ENCODE measurements around the gene PVRIG.
"Not testable (repeated sequence)": the region's sequence is repeated elsewhere in the genome, so short reads cannot be mapped to it uniquely, and the experiment has no call there.

The PVRIG gene

DNA sequence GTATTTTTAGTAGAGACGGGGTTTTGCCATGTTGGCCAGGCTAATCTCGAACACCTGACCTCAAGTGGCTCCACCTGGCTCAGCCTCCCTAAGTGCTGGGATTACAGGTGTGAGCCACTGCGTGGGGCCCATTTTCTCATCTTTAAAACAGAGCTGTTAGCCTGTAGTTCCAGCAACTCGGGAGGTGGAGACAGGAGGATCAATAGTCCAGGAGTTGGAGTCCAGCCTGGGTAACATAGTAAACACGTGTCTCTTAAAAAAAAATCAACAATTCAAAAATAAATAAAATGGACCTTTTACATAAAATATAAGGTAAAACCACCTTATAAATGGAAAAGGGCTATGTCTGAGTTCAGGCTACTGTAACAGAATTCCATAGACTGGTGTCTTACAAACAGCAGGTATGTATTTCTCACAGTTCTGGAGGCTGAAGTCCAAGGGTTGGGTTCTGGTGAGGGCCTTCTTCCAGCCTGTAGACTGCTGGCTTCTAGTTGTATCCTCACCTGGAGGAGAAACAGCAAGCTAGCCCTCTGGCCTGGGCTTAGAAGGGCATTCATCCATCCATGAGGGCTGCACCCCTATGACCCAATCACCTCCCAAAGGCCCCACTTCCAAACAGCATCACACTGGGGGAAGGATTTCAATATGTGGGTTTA, 7.0 kb upstream of the PVRIG start:
- no peak for ATAC-seq (ENCODE audit: low read depth)
- Histone ChIP-seq H3K27ac (ENCODE audit: poor library complexity, severe bottlenecking) (no peak overlapping the region), H3K4me1 (ENCODE audit: insufficient read depth, poor library complexity, severe bottlenecking) (no peaks in the 10 kb centered on the region), H3K27me3 (ENCODE audit: insufficient read depth, poor library complexity, severe bottlenecking) (peaks cover 3% of the 10 kb centered on the region), H3K4me3 (ENCODE audit: severe bottlenecking) (no peak overlapping the region), H3K9me3 (ENCODE audit: severe bottlenecking) (no peaks in the 10 kb centered on the region), H3K36me3 (ENCODE audit: low read depth) (no peaks in the 10 kb centered on the region)
- no peak for DNase-seq (ENCODE audit: low spot score)
- TF ChIP-seq, protein P1, sequence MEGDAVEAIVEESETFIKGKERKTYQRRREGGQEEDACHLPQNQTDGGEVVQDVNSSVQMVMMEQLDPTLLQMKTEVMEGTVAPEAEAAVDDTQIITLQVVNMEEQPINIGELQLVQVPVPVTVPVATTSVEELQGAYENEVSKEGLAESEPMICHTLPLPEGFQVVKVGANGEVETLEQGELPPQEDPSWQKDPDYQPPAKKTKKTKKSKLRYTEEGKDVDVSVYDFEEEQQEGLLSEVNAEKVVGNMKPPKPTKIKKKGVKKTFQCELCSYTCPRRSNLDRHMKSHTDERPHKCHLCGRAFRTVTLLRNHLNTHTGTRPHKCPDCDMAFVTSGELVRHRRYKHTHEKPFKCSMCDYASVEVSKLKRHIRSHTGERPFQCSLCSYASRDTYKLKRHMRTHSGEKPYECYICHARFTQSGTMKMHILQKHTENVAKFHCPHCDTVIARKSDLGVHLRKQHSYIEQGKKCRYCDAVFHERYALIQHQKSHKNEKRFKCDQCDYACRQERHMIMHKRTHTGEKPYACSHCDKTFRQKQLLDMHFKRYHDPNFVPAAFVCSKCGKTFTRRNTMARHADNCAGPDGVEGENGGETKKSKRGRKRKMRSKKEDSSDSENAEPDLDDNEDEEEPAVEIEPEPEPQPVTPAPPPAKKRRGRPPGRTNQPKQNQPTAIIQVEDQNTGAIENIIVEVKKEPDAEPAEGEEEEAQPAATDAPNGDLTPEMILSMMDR (IDR thresholded peaks at IDR 0.05; ENCODE audit: poor library complexity, severe bottlenecking) = no peak

DNA sequence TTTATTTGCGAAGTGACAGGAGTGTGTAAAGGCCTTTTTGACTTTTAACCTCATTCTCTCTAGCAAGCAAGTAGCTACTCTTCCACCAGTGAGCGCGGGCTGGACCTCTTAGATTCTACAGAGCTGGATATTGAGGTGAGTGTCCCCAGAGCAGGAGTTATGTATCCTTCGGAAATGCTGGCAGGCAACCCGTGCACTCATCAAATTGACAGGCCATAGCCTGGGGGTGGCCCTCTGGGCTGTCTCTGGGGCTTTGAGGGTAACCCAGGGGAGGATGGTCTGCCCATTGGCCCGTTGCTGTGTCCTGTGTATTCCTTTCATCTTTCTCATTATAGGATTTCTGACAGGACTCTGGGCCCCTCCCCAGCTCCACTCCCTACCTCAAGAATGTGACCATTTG, 6.1 kb upstream of the PVRIG start:
- Histone ChIP-seq H3K4me3 (ENCODE audit: severe bottlenecking) (no peak overlapping the region), H3K9me3 (ENCODE audit: severe bottlenecking) (no peaks in the 10 kb centered on the region), H3K36me3 (ENCODE audit: low read depth) (no peaks in the 10 kb centered on the region), H3K27me3 (ENCODE audit: insufficient read depth, poor library complexity, severe bottlenecking) (no peaks in the 10 kb centered on the region), H3K27ac (ENCODE audit: poor library complexity, severe bottlenecking) (no peak overlapping the region), H3K4me1 (ENCODE audit: insufficient read depth, poor library complexity, severe bottlenecking) (no peaks in the 10 kb centered on the region)
- TF ChIP-seq, protein P1 (IDR thresholded peaks at IDR 0.05; ENCODE audit: poor library complexity, severe bottlenecking) = no peak
- no peak for DNase-seq (ENCODE audit: low spot score)
- ATAC-seq (ENCODE audit: low read depth) = no peak

DNA sequence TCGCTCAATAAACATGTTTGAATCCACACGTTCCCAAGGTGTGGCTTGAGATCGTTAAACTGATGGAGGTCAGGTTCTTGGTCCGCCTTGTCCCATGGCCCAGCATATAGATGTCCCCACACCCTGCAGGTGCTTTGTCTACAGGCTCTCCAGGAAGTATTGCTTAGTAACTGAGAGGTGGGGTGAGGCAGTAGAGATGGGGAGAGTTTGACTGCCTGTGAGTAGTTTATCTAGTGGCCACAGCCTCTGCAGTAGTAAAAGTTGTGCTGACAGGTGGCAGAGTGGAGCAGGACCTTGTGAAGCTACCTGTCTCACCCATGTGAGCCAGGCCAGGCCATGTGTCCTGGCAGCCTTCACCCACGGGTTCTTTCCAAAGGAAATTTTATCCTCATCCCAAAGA, 5.4 kb upstream of the PVRIG start:
- H3K4me1 ChIP-seq (ENCODE audit: insufficient read depth, poor library complexity, severe bottlenecking); H3K27ac ChIP-seq (ENCODE audit: poor library complexity, severe bottlenecking); DNase-seq (ENCODE audit: low spot score); H3K9me3 ChIP-seq (ENCODE audit: severe bottlenecking); H3K27me3 ChIP-seq (ENCODE audit: insufficient read depth, poor library complexity, severe bottlenecking); H3K4me3 ChIP-seq (ENCODE audit: severe bottlenecking); H3K36me3 ChIP-seq (ENCODE audit: low read depth): not testable (repeated sequence)
- peak; percentile 12; the same call in 1 of the 3 replicates for ATAC-seq (ENCODE audit: low read depth)

DNA sequence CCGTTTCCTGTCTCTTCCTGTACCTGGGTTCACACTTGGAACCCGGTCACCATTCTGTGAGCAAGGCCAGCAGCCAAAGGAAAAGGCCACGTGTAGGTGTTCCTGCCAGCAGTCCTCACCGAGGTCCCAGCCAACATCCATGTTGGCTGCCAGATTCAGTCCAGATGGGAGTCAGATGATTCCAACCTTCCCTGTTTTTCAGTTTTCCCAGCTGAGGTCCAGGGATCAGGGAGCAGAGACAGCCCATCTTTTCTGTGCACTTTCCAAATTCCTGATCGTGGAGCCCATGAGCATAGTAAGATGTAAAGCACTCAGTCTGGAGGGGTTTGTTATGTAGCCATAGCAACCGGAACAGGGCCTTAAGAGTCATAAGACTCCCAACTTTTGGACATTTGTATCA, 3.9 kb upstream of the PVRIG start:
- DNase-seq (ENCODE audit: low spot score) = no peak
- TF ChIP-seq, protein P1 (IDR thresholded peaks at IDR 0.05; ENCODE audit: poor library complexity, severe bottlenecking) = no peak
- H3K4me3 ChIP-seq (ENCODE audit: severe bottlenecking) = no peak overlapping the region
- H3K27ac ChIP-seq (ENCODE audit: poor library complexity, severe bottlenecking) = no peak overlapping the region
- H3K36me3 ChIP-seq (ENCODE audit: low read depth) = no peaks in the 10 kb centered on the region
- no peaks in the 10 kb centered on the region for H3K4me1 ChIP-seq (ENCODE audit: insufficient read depth, poor library complexity, severe bottlenecking)
- no peaks in the 10 kb centered on the region for H3K9me3 ChIP-seq (ENCODE audit: severe bottlenecking)
- no peak for ATAC-seq (ENCODE audit: low read depth)
- no peaks in the 10 kb centered on the region for H3K27me3 ChIP-seq (ENCODE audit: insufficient read depth, poor library complexity, severe bottlenecking)

DNA sequence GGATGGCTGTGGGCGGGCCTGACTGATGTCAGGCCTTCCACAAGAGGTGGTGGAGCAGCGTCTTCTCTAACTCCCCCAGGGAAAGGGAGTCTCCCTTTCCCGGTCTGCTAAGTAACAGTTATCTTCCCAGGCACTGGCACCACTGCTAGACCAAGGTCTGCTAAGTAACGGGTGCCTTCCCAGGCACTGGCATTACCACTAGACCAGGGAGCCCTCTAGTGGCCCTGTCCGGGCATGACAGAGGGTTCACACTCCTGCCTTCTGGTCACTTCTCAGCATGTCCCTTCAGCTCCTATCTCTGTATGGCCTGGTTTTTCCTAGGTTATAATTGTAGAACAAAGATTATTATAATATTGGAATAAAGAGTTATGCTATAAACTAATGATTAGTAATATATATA, 1.8 kb upstream of the PVRIG start:
- not testable (repeated sequence) for H3K27ac ChIP-seq (ENCODE audit: poor library complexity, severe bottlenecking); DNase-seq (ENCODE audit: low spot score); H3K4me3 ChIP-seq (ENCODE audit: severe bottlenecking); H3K36me3 ChIP-seq (ENCODE audit: low read depth); H3K4me1 ChIP-seq (ENCODE audit: insufficient read depth, poor library complexity, severe bottlenecking); H3K27me3 ChIP-seq (ENCODE audit: insufficient read depth, poor library complexity, severe bottlenecking); H3K9me3 ChIP-seq (ENCODE audit: severe bottlenecking)
- ATAC-seq (ENCODE audit: low read depth) = peak; percentile 33; the same call in 2 of the 3 replicates

DNA sequence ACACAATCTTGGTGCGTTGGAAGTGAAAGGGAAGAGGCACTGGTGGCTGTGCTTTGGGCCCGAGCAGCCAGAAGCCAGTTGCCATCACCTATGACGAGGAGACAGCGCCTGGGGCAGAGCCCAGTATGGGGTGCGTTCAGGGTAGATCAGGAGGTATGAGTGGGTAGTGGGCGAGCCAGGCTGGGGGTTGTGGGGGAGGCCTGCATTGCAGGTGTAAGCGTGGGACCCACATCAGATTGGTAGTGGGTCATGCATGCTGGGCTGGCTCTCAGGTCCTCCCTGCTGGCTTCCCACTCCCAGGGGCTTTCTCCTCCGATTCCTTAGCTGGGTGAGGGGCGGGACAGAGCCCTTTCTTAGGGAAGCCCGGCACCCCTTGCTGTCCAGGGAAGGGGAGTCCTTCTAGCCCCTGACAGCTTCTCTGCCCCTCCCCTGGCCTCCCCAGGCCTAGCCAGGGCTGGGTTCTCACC, 445 bp upstream of the PVRIG start:
- no peak for DNase-seq (ENCODE audit: low spot score)
- no peaks in the 10 kb centered on the region for H3K36me3 ChIP-seq (ENCODE audit: low read depth)
- TF ChIP-seq, protein P1 (IDR thresholded peaks at IDR 0.05; ENCODE audit: poor library complexity, severe bottlenecking) = no peak
- H3K4me3 ChIP-seq (ENCODE audit: severe bottlenecking) = no peak overlapping the region
- no peaks in the 10 kb centered on the region for H3K9me3 ChIP-seq (ENCODE audit: severe bottlenecking)
- ATAC-seq (ENCODE audit: low read depth) = no peak
- H3K27me3 ChIP-seq (ENCODE audit: insufficient read depth, poor library complexity, severe bottlenecking) = no peaks in the 10 kb centered on the region
- H3K4me1 ChIP-seq (ENCODE audit: insufficient read depth, poor library complexity, severe bottlenecking) = no peaks in the 10 kb centered on the region
- H3K27ac ChIP-seq (ENCODE audit: poor library complexity, severe bottlenecking) = no peak overlapping the region
